DND-41 (cell line): ENCODE measurements around the gene STKLD1.

ENCODE experiments used
- ATAC-seq: fragments of 200-7000 bp; cut with Tn5 transposase; 3 replicates; pipeline ENCODE4 v1.9.1; 2021; ENCODE audit warnings: low read depth; ENCODE audit not compliant: insufficient read depth
- DNase-seq: peaks from one replicate; pipeline ENCODE4 v3.0.0-alpha.2; 2020
- H2AFZ ChIP-seq: 2 replicates; pipeline ENCODE4 v1.6.0; 2012; ENCODE audit warnings: low read depth, low read length
- H3K27ac ChIP-seq: 2 replicates; pipeline ENCODE4 v1.5.1; 2012; ENCODE audit warnings: low read length, inconsistent platforms
- H3K27me3 ChIP-seq: fragments of 200-600 bp; sonication (generic); 2 replicates; pipeline ENCODE4 v1.6.0; 2012; ENCODE audit warnings: low read length, mild to moderate bottlenecking, inconsistent platforms; ENCODE audit not compliant: insufficient read depth, poor library complexity
- H3K36me3 ChIP-seq: 2 replicates; pipeline ENCODE4 v1.5.1; 2012; ENCODE audit warnings: low read length, inconsistent platforms; ENCODE audit not compliant: insufficient read depth
- H3K4me1 ChIP-seq: 2 replicates; pipeline ENCODE4 v1.5.1; 2012; ENCODE audit warnings: mild to moderate bottlenecking, low read length; ENCODE audit not compliant: insufficient read depth
- H3K4me2 ChIP-seq: 2 replicates; pipeline ENCODE4 v1.6.0; 2012; ENCODE audit warnings: mild to moderate bottlenecking, moderate library complexity, low read length, inconsistent platforms; ENCODE audit not compliant: insufficient read depth
- H3K4me3 ChIP-seq, 2 experiments: fragments of 200-600 bp in 1 of 2; shearing (Covaris generic) in 1 of 2; 2 replicates each; pipeline ENCODE4 v1.5.1; 2012 to 2016; ENCODE audit warnings: inconsistent platforms in 2 of 2, low read length in 2 of 2, mild to moderate bottlenecking in 2 of 2, low read depth in 1 of 2, moderate library complexity in 1 of 2
- H3K79me2 ChIP-seq: 2 replicates; pipeline ENCODE4 v1.6.0; 2012; ENCODE audit warnings: low read length, inconsistent platforms; ENCODE audit not compliant: insufficient read depth
- H3K9ac ChIP-seq: 2 replicates; pipeline ENCODE4 v1.6.0; 2012; ENCODE audit warnings: low read depth, mild to moderate bottlenecking, inconsistent platforms, low read length, moderate library complexity
- H3K9me3 ChIP-seq: 2 replicates; pipeline ENCODE4 v1.5.1; 2012; ENCODE audit warnings: low read length, moderate library complexity, mild to moderate bottlenecking, inconsistent platforms; ENCODE audit not compliant: insufficient read depth, severe bottlenecking
- H4K20me1 ChIP-seq: 2 replicates; pipeline ENCODE4 v1.6.0; 2012; ENCODE audit warnings: low read length; ENCODE audit not compliant: insufficient read depth
- EZH2 ChIP-seq: IDR thresholded peaks from 3 replicates; pipeline ENCODE4 v1.6.1; 2012; ENCODE audit warnings: borderline replicate concordance, low read depth, mild to moderate bottlenecking, moderate library complexity, low read length, inconsistent platforms; ENCODE audit not compliant: severe bottlenecking
- TF ChIP-seq, protein P1 (sequence below): IDR thresholded peaks from 2 replicates; pipeline ENCODE4 v1.5.1; 2012; ENCODE audit warnings: borderline replicate concordance, low read length, moderate library complexity, mild to moderate bottlenecking; ENCODE audit not compliant: poor library complexity, severe bottlenecking; ENCODE audit errors: extremely low read depth

Gene STKLD1

DNA sequence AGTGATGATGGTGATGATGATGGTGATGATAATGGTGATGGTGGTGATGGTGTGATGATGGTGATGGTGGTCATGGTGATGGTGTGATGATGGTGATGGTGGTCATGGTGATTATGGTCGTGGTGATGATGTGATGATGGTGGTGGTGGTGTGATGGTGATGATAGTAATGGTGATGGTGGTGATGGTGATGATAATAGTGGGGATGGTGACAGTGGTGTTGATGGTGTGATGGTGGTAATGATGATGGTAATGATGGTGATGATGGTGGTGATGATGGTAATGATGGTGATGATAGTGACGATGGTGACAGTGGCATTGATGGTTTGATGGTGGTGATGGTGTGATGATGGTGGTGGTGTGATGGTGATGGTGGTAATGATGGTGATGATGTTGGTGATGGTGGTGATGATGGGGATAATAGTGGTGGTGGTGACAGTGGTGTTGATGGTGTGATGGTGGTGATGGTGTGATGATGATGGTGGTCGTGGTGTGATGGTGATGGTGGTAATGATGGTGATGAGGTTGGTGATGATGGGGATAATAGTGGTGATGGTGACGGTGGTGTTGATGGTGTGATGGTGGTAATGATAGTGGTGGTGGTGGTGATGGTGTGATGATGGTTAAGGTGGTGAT is 6.5 kb downstream of the STKLD1 start:
- Histone ChIP-seq H3K9me3 (no peaks in the 10 kb centered on the region), H3K9ac (no peak overlapping the region), H4K20me1 (no peaks in the 10 kb centered on the region), H3K79me2 (no peaks in the 10 kb centered on the region), H3K27ac (no peak overlapping the region), H3K4me2 (no peak overlapping the region), H2AFZ (no peak overlapping the region), H3K27me3 (no peaks in the 10 kb centered on the region), H3K4me1 (no peaks in the 10 kb centered on the region), H3K36me3 (no peaks in the 10 kb centered on the region), H3K4me3 (no peak overlapping the region)
- no peak for DNase-seq
- TF ChIP-seq, protein P1, sequence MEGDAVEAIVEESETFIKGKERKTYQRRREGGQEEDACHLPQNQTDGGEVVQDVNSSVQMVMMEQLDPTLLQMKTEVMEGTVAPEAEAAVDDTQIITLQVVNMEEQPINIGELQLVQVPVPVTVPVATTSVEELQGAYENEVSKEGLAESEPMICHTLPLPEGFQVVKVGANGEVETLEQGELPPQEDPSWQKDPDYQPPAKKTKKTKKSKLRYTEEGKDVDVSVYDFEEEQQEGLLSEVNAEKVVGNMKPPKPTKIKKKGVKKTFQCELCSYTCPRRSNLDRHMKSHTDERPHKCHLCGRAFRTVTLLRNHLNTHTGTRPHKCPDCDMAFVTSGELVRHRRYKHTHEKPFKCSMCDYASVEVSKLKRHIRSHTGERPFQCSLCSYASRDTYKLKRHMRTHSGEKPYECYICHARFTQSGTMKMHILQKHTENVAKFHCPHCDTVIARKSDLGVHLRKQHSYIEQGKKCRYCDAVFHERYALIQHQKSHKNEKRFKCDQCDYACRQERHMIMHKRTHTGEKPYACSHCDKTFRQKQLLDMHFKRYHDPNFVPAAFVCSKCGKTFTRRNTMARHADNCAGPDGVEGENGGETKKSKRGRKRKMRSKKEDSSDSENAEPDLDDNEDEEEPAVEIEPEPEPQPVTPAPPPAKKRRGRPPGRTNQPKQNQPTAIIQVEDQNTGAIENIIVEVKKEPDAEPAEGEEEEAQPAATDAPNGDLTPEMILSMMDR = no peak
- no peak for TF ChIP-seq EZH2
- no peak for ATAC-seq

DNA sequence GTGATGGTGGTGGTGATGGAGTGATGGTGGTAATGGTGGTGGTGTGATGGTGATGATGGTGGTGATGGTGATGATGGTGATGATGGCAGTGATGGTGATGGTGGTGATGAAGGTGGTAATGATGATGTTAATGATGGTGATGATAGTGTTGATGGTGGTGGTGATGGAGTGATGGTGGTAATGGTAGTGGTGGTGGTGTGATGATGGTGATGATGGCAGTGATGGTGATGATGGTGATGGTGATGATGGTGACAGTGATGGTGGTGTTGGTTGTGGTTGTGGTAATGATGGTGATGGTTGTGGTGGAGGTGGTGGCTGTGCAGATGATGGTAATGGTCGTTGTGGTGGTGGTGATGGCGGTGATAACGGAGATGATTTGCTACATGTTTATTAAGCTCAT is 7.3 kb downstream of the STKLD1 start:
- TF ChIP-seq, protein P1 = no peak
- TF ChIP-seq EZH2 = no peak
- H3K9me3 ChIP-seq = no peaks in the 10 kb centered on the region
- H3K9ac ChIP-seq = no peak overlapping the region
- no peak overlapping the region for H3K27ac ChIP-seq
- H2AFZ ChIP-seq = no peak overlapping the region
- H3K27me3 ChIP-seq = no peaks in the 10 kb centered on the region
- no peak overlapping the region for H3K4me3 ChIP-seq
- ATAC-seq = no peak
- H3K4me1 ChIP-seq = no peaks in the 10 kb centered on the region
- H4K20me1 ChIP-seq = no peaks in the 10 kb centered on the region
- no peaks in the 10 kb centered on the region for H3K36me3 ChIP-seq
- no peaks in the 10 kb centered on the region for H3K79me2 ChIP-seq
- DNase-seq = no peak
- no peak overlapping the region for H3K4me2 ChIP-seq

DNA sequence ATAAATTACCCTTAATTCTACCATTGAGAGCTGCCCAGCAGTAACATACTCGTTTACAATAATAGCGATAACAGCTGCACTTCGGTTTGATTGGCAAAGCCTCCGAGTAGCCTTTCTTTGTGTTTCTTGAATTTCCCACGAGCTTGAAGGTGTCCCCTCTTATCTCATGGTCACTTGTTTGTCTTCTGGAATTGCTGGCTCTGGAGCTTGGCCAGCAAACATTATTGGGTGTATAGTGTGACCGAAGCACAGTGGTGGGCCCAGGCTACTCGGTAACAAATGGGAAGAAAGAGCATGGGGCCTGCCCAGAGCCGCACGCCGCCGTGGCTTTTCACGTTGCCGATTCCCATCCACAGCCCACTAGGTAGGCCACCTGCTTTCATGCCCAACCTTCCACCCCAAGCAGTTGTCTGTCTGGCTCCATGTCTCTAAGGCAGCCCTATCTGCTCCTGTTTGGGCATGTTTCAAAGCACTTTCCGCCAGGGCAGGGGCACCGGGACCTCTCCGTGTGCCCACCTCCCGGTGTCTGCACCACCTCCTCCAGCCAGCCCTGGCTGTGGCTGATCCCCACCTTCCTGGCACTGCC is 8.7 kb downstream of the STKLD1 start:
- Histone ChIP-seq H4K20me1 (no peaks in the 10 kb centered on the region), H3K36me3 (no peaks in the 10 kb centered on the region), H3K4me1 (no peaks in the 10 kb centered on the region), H3K9ac (no peak overlapping the region), H2AFZ (no peak overlapping the region), H3K27ac (no peak overlapping the region), H3K4me2 (no peak overlapping the region), H3K4me3 (no peak overlapping the region), H3K27me3 (no peaks in the 10 kb centered on the region), H3K79me2 (no peaks in the 10 kb centered on the region), H3K9me3 (no peaks in the 10 kb centered on the region)
- DNase-seq = no peak
- TF ChIP-seq EZH2 = no peak
- TF ChIP-seq, protein P1 = no peak
- no peak for ATAC-seq
